H1 (cell line): ENCODE data around the gene PRKAR1B. TPM values are rescaled to one million over a fixed set of nuclear protein-coding genes. Genes with fewer than 3 reads are reported as not detected.

ENCODE experiments used
- CTCF ChIA-PET: fragments of 300-600 bp; sonication (Branson Sonifier 250); formaldehyde crosslinking; loops from one replicate; lab custom pipeline; 2021; ENCODE audit not compliant: partially characterized antibody; lab: Charles Lee
- POLR2A ChIA-PET: fragments of 300-600 bp; sonication (Branson Sonifier 250); formaldehyde crosslinking; loops from one replicate; lab custom pipeline; 2021; ENCODE audit warnings: inconsistent platforms; ENCODE audit not compliant: partially characterized antibody; lab: Charles Lee
- DNase-seq, 2 experiments: peaks; one replicate each; pipeline versions ENCODE4 v3.0.0 to v3.0.0-alpha.2; 2010 to 2022; ENCODE audit warnings: low spot score in 2 of 2, low read depth in 1 of 2, mixed read lengths in 1 of 2
- FAIRE-seq: peaks from 2 replicates; lab custom pipeline; 2011; peaks lifted over from hg19 to GRCh38; lab: Jason Lieb, UNC
- H2AFZ ChIP-seq: 2 replicates; pipeline ENCODE4 v1.8.1; 2012; ENCODE audit warnings: low read length, inconsistent platforms
- H2AK5ac ChIP-seq: 2 replicates; pipeline ENCODE4 v1.6.1; 2013; ENCODE audit warnings: low read depth, low read length
- H2BK120ac ChIP-seq: replicated peaks from 2 replicates; pipeline ENCODE3; 2013; ENCODE audit warnings: low read depth, low read length, inconsistent platforms
- H2BK12ac ChIP-seq: 2 replicates; pipeline ENCODE4 v1.6.1; 2013; ENCODE audit warnings: low read depth, low read length
- H2BK15ac ChIP-seq: 2 replicates; pipeline ENCODE4 v1.6.1; 2013; ENCODE audit warnings: low read length
- H2BK20ac ChIP-seq: 2 replicates; pipeline ENCODE4 v1.6.1; 2013; ENCODE audit warnings: low read length
- H2BK5ac ChIP-seq: 2 replicates; pipeline ENCODE4 v1.6.1; 2013; ENCODE audit warnings: low read depth, low read length
- H3K14ac ChIP-seq: 2 replicates; pipeline ENCODE4 v1.6.1; 2013; ENCODE audit warnings: inconsistent platforms; ENCODE audit not compliant: insufficient read length
- H3K18ac ChIP-seq: 2 replicates; pipeline ENCODE4 v1.6.1; 2013; ENCODE audit warnings: low read length; ENCODE audit errors: extremely low read depth
- H3K23ac ChIP-seq: 2 replicates; pipeline ENCODE4 v1.6.1; 2013; ENCODE audit warnings: inconsistent platforms; ENCODE audit not compliant: insufficient read length
- H3K23me2 ChIP-seq: 2 replicates; pipeline ENCODE4 v1.6.1; 2013; ENCODE audit warnings: low read depth, low read length
- H3K27ac ChIP-seq: 2 replicates; pipeline ENCODE4 v1.6.1; 2011; ENCODE audit warnings: low read depth, low read length, inconsistent platforms
- H3K27me3 ChIP-seq, 4 experiments: replicated peaks in 1 of 4; 1 replicate in 1 of 4; 2 replicates in 3 of 4; pipeline versions ENCODE4 v1.6.1 to v1.8.1; 2011 to 2013; ENCODE audit warnings: low read length in 3 of 4, mild to moderate bottlenecking in 3 of 4, inconsistent platforms in 2 of 4, mixed read lengths in 2 of 4, moderate library complexity in 1 of 4; ENCODE audit not compliant: control insufficient read depth in 3 of 4, insufficient read depth in 3 of 4; ENCODE audit errors: extremely low read depth in 1 of 4
- H3K36me3 ChIP-seq, 4 experiments: 2 replicates each; pipeline versions ENCODE4 v1.6.1 to v1.8.1; 2011 to 2013; ENCODE audit warnings: mild to moderate bottlenecking in 4 of 4, low read length in 3 of 4, moderate library complexity in 2 of 4, control low read depth in 1 of 4, inconsistent platforms in 1 of 4; ENCODE audit not compliant: insufficient read depth in 4 of 4, control insufficient read depth in 2 of 4
- H3K4ac ChIP-seq: replicated peaks from 2 replicates; pipeline ENCODE3; 2013; ENCODE audit warnings: low read length, low read depth, mixed read lengths, inconsistent platforms; ENCODE audit not compliant: insufficient read length
- H3K4me1 ChIP-seq, 4 experiments: replicated peaks in 1 of 4; 1 replicate in 1 of 4; 2 replicates in 3 of 4; pipeline versions ENCODE4 v1.6.1 to v1.8.1; 2011 to 2013; ENCODE audit warnings: low read length in 3 of 4, inconsistent platforms in 2 of 4, mixed read lengths in 1 of 4; ENCODE audit not compliant: insufficient read depth in 4 of 4, control insufficient read depth in 3 of 4
- H3K4me2 ChIP-seq, 2 experiments: 2 replicates each; pipeline versions ENCODE4 v1.6.1 to v1.8.1; 2011 to 2013; ENCODE audit warnings: low read depth in 2 of 2, low read length in 2 of 2, control low read depth in 1 of 2, inconsistent platforms in 1 of 2, mild to moderate bottlenecking in 1 of 2; ENCODE audit not compliant: insufficient read depth in 1 of 2
- H3K4me3 ChIP-seq, 4 experiments: fragments of 200-600, 300-600 bp in 1 of 4; sonication (generic), shearing (Covaris generic), sonication (Bioruptor Twin) in 1 of 4; 2 replicates each; pipeline versions ENCODE4 v1.5.1 to v1.8.1; 2011 to 2016; ENCODE audit warnings: low read length in 4 of 4, low read depth in 3 of 4, control low read depth in 2 of 4, inconsistent platforms in 2 of 4, mild to moderate bottlenecking in 2 of 4, mixed read lengths in 1 of 4, moderate library complexity in 1 of 4; ENCODE audit not compliant: insufficient read depth in 2 of 4; ENCODE audit errors: extremely low read depth in 1 of 4
- H3K56ac ChIP-seq: replicated peaks from 2 replicates; pipeline ENCODE3; 2013; ENCODE audit warnings: low read depth, mild to moderate bottlenecking, mixed read lengths, low read length, inconsistent platforms; ENCODE audit not compliant: insufficient read length
- H3K79me1 ChIP-seq: 2 replicates; pipeline ENCODE4 v1.6.1; 2013; ENCODE audit warnings: low read depth, low read length, control low read depth
- H3K79me2 ChIP-seq, 2 experiments: 2 replicates each; pipeline versions ENCODE4 v1.6.1 to v1.8.1; 2012 to 2013; ENCODE audit warnings: low read length in 2 of 2, mild to moderate bottlenecking in 2 of 2, inconsistent platforms in 1 of 2; ENCODE audit not compliant: insufficient read depth in 2 of 2, control insufficient read depth in 1 of 2
- H3K9ac ChIP-seq, 4 experiments: replicated peaks in 1 of 4; 1 replicate in 1 of 4; 2 replicates in 3 of 4; pipeline versions ENCODE4 v1.6.1 to v1.8.1; 2011 to 2013; ENCODE audit warnings: low read depth in 3 of 4, low read length in 3 of 4, control low read depth in 2 of 4, mild to moderate bottlenecking in 2 of 4, moderate library complexity in 2 of 4, inconsistent platforms in 1 of 4; ENCODE audit errors: extremely low read depth in 1 of 4
- H3K9me3 ChIP-seq, 2 experiments: 2 replicates each; pipeline versions ENCODE4 v1.6.1 to v1.8.1; 2012 to 2013; ENCODE audit warnings: mild to moderate bottlenecking in 2 of 2, moderate library complexity in 2 of 2, control low read depth in 1 of 2, inconsistent platforms in 1 of 2, low read depth in 1 of 2, low read length in 1 of 2, mixed read lengths in 1 of 2; ENCODE audit not compliant: insufficient read depth in 2 of 2
- H4K20me1 ChIP-seq, 2 experiments: replicated peaks in 1 of 2; 2 replicates each; pipeline versions ENCODE3 to v1.8.1; 2011 to 2013; ENCODE audit warnings: inconsistent platforms in 2 of 2, low read length in 2 of 2, mild to moderate bottlenecking in 1 of 2; ENCODE audit not compliant: insufficient read depth in 2 of 2, control insufficient read depth in 1 of 2
- H4K5ac ChIP-seq: 2 replicates; pipeline ENCODE4 v1.6.1; 2013; ENCODE audit warnings: low read length, low read depth, mixed read lengths, inconsistent platforms; ENCODE audit not compliant: insufficient read length
- H4K8ac ChIP-seq: 2 replicates; pipeline ENCODE4 v1.8.0; 2013; ENCODE audit warnings: mild to moderate bottlenecking, moderate library complexity, low read length, inconsistent platforms; ENCODE audit not compliant: insufficient read depth; ENCODE audit errors: extremely low read depth
- H4K91ac ChIP-seq: replicated peaks from 2 replicates; pipeline ENCODE3; 2013; ENCODE audit warnings: low read length, mixed read lengths, inconsistent platforms; ENCODE audit not compliant: insufficient read length
- BRCA1 ChIP-seq: IDR thresholded peaks from 2 replicates; pipeline ENCODE4 v1.6.1; 2012; ENCODE audit warnings: low read depth, low read length, improper control_type of control experiment
- CBX8 ChIP-seq: fragments of 300-800, 300-1000 bp; sonication (generic); IDR thresholded peaks from 2 replicates; pipeline ENCODE4 v1.7.1; 2016; ENCODE audit warnings: low read depth, low read length, borderline replicate concordance
- CEBPB ChIP-seq: IDR thresholded peaks from 2 replicates; pipeline ENCODE4 v1.6.1; 2012; ENCODE audit warnings: low read depth, low read length
- HDAC2 ChIP-seq, 2 experiments: fragments of 300-600 bp in 1 of 2; sonication (generic) in 1 of 2; IDR thresholded peaks; 2 replicates each; pipeline ENCODE4 v1.6.1; 2011 to 2012; ENCODE audit warnings: low read depth in 2 of 2, low read length in 2 of 2, mild to moderate bottlenecking in 2 of 2, moderate library complexity in 2 of 2, borderline replicate concordance in 1 of 2, inconsistent platforms in 1 of 2
- SIRT6 ChIP-seq: IDR thresholded peaks from one replicate; pipeline ENCODE4 v1.7.1; 2012; ENCODE audit warnings: low read length, inconsistent platforms
- SP1 ChIP-seq: IDR thresholded peaks from 2 replicates; pipeline ENCODE4 v1.6.1; 2011; ENCODE audit warnings: low read depth, low read length
- TAF7 ChIP-seq: optimal IDR thresholded peaks from 2 replicates; pipeline ENCODE3; 2011; ENCODE audit warnings: low read depth, mild to moderate bottlenecking, inconsistent platforms, low read length, moderate library complexity, borderline replicate concordance
- TCF12 ChIP-seq: IDR thresholded peaks from 2 replicates; pipeline ENCODE4 v1.6.1; 2011; ENCODE audit warnings: low read depth, mild to moderate bottlenecking, low read length
- TEAD4 ChIP-seq: IDR thresholded peaks from 2 replicates; pipeline ENCODE4 v1.6.1; 2012; ENCODE audit warnings: low read depth, low read length, inconsistent platforms, mixed read lengths
- WGBS, 2 experiments: shearing (Covaris generic) in 1 of 2; methylation state at CpG; one replicate each; pipeline versions ENCODE4 v1.1.6 to v1.1.7; 2013 to 2015; ENCODE audit warnings: low lambda C conversion rate in 2 of 2, mixed read lengths in 2 of 2, inconsistent platforms in 1 of 2, low coverage in 1 of 2, missing lambda C conversion rate in 1 of 2; ENCODE audit not compliant: insufficient replicate concordance in 2 of 2, insufficient coverage in 1 of 2, insufficient read length in 1 of 2; ENCODE audit errors: extremely low coverage in 1 of 2, missing lambda C conversion rate in 1 of 2; 5-methylcytosine and 5-hydroxymethylcytosine counted together
- polyA plus RNA-seq, 7 experiments: library from polyadenylated mRNA; depleted of rRNA in 3 of 7; stranded (reverse) in 5 of 7; unstranded in 2 of 7; fragments of >200 nt in 5 of 7; fragments of 200-250 nt in 2 of 7; gene quantifications; 1 replicate in 5 of 7; 2 replicates in 1 of 7; 4 replicates in 1 of 7; pipeline versions ENCODE4 v1.2.1 to v1.2.3, GENCODE V29; 2011 to 2013; ENCODE audit warnings: missing spikeins in 2 of 7, mixed read lengths in 2 of 7
- total RNA-seq: library from RNA; stranded (reverse); fragmentation: NEBNext Ultra II Directional; extraction: Animal tissue kit (Norgen Biotek cat#: 25700); gene quantifications from 2 replicates; pipeline ENCODE4 v1.2.1, GENCODE V29; 2021
- TF ChIP-seq, protein P1 (sequence below), 3 experiments: IDR thresholded peaks; 1 replicate in 2 of 3; 2 replicates in 1 of 3; pipeline versions ENCODE4 v1.5.1 to v1.6.1; 2011; ENCODE audit warnings: low read length in 3 of 3, mild to moderate bottlenecking in 3 of 3, inconsistent platforms in 2 of 3, low read depth in 1 of 3, moderate library complexity in 1 of 3; ENCODE audit not compliant: insufficient read depth in 1 of 3; ENCODE audit errors: control extremely low read depth in 1 of 3

PRKAR1B gene
- total and polyA plus RNA-seq, 2 of the 8 experiments (the other 6 are each of a cell fraction or from before 2014, with no cell fraction given), result 12.3 to 55.7 TPM

DNA sequence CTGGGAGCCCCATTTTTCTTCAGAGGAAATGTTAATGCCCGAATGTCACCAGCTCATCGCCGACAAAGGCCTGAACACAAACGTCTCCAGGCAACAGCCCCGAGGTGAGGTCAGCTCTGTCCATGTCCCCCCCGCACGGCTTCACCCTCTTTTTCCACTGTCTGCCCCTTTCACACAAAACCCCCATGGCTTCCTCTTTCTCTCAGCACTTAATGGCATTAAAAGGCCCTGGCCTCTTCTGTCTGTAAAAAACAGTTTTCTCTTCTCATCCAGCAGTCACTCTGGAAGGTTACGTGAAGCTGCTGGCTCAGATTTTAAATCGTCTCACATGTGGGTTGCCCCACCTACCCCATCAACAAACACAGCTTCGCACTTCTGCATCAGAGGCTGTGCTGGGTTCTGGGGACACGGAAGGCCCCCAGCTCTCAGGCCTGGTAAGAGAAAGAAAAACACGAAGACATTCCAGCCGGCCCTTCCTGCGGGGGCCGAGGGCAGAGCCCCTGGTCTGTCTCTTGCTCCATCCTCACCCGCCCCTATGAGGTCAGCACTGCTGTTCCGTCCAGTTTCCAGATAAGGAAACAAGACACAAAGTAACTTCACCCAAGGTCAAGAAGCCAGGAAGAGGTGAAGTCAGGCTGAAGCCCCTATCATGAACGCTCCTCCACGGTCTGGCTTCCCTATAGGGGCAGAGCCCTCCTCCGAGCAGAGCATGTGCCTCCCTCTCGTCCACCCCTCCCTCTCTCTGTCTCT, 116.4 kb downstream of the PRKAR1B start:
- Histone ChIP-seq H3K23ac (no peak overlapping the region), H2BK12ac (peak overlapping the region; percentile 50; the same call in 1 of the 2 replicates), H3K79me2 (peaks cover 0 to 5% of the 10 kb centered on the region in 2 experiments; a peak in 1 of 4 replicates), H4K91ac (peak overlapping the region; percentile 47), H3K4me2 (no peak overlapping the region), H3K4me1 (no peaks in the 10 kb centered on the region; a peak in 3 of 7 replicates), H2AFZ (no peak overlapping the region), H2BK120ac (no peak overlapping the region), H4K8ac (peak overlapping the region; percentile 53; the same call in 1 of the 2 replicates), H2BK5ac (no peak overlapping the region), H3K14ac (no peak overlapping the region), H3K56ac (no peak overlapping the region), H3K9ac (no peak overlapping the region; a peak in 1 of 7 replicates), H3K9me3 (no peaks in the 10 kb centered on the region), H3K4ac (no peak overlapping the region), H3K79me1 (peaks cover 3% of the 10 kb centered on the region; the same call in 1 of the 2 replicates), H3K18ac (no peak overlapping the region), H3K36me3 (peaks cover 0 to 4% (median 0%) of the 10 kb centered on the region in 4 experiments; a peak in 1 of 8 replicates), H2AK5ac (no peak overlapping the region), H3K23me2 (peaks cover 10% of the 10 kb centered on the region; the same call in 1 of the 2 replicates), H4K5ac (no peak overlapping the region), H3K27me3 (no peaks in the 10 kb centered on the region), H3K27ac (no peak overlapping the region)
- WGBS, 2 experiments, result 89% methylated on average over 21 of the region's 21 CpGs; no CpG with 5 or more reads in 1 of the 2 experiments
- POLR2A ChIA-PET, result interaction anchor here (1.2 kb wide), 1 partner anchor 9 kb away, joined by 3 read pairs; no protein-coding TSS in a partner anchor
- no peak for DNase-seq
- no peak for TF ChIP-seq HDAC2 (IDR thresholded peaks at IDR 0.05; ENCODE audit: borderline replicate concordance in 1 of 2, low read depth in 2 of 2, low read length in 2 of 2)
- TF ChIP-seq TEAD4, result no peak
- no peak for TF ChIP-seq SP1
- no peak for TF ChIP-seq CEBPB
- no peak for TF ChIP-seq BRCA1
- TF ChIP-seq CBX8, result no peak
- no peak for TF ChIP-seq TAF7
- TF ChIP-seq, protein P1, sequence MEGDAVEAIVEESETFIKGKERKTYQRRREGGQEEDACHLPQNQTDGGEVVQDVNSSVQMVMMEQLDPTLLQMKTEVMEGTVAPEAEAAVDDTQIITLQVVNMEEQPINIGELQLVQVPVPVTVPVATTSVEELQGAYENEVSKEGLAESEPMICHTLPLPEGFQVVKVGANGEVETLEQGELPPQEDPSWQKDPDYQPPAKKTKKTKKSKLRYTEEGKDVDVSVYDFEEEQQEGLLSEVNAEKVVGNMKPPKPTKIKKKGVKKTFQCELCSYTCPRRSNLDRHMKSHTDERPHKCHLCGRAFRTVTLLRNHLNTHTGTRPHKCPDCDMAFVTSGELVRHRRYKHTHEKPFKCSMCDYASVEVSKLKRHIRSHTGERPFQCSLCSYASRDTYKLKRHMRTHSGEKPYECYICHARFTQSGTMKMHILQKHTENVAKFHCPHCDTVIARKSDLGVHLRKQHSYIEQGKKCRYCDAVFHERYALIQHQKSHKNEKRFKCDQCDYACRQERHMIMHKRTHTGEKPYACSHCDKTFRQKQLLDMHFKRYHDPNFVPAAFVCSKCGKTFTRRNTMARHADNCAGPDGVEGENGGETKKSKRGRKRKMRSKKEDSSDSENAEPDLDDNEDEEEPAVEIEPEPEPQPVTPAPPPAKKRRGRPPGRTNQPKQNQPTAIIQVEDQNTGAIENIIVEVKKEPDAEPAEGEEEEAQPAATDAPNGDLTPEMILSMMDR (IDR thresholded peaks at IDR 0.05; ENCODE audit: control extremely low read depth in 1 of 3, insufficient read depth in 1 of 3, low read depth in 1 of 3, low read length in 3 of 3), result no peak
- no peak for TF ChIP-seq SIRT6
- TF ChIP-seq TCF12, result no peak
- TF ChIP-seq, all 59 proteins: peak for 0
- Histone ChIP-seq H2BK15ac (no peak overlapping the region), H4K20me1 (peaks cover 0 to 4% of the 10 kb centered on the region in 2 experiments), H3K4me3 (no peak overlapping the region), H2BK20ac (no peak overlapping the region)
- CTCF ChIA-PET, result interaction anchor here (1.0 kb wide), 1 partner anchor 8 kb away, joined by 3 read pairs; no protein-coding TSS in a partner anchor
- no peak for FAIRE-seq
